Kidney (tissue), 14 donors: ENCODE measurements around the gene LRCOL1. TPM values are rescaled to one million over a fixed set of nuclear protein-coding genes. Genes with fewer than 3 reads are reported as not detected.

Experiments
- DNase-seq, 5 donors: peaks; one replicate each; pipeline ENCODE4 v3.0.0-alpha.2; 2013 to 2020
- FAIRE-seq: peaks from 2 replicates; lab custom pipeline; 2012; peaks lifted over from hg19 to GRCh38; lab: Jason Lieb, UNC
- H3K27ac ChIP-seq, 2 donors: one replicate each; pipeline ENCODE4 v1.7.0; 2013; ENCODE audit warnings: low read depth in 2 of 2, low read length in 2 of 2, inconsistent platforms in 1 of 2
- H3K27me3 ChIP-seq: one replicate; pipeline ENCODE4 v1.7.1; 2013; ENCODE audit warnings: low read length, inconsistent platforms; ENCODE audit not compliant: control insufficient read depth, insufficient read depth
- H3K36me3 ChIP-seq, 3 donors: one replicate each; pipeline versions ENCODE4 v1.7.0 to v1.7.1; 2013; ENCODE audit warnings: low read length in 3 of 3, control low read depth in 1 of 3, inconsistent platforms in 1 of 3; ENCODE audit not compliant: insufficient read depth in 3 of 3, control insufficient read depth in 2 of 3
- H3K4me1 ChIP-seq, 3 donors: one replicate each; pipeline versions ENCODE4 v1.7.0 to v1.7.1; 2013; ENCODE audit warnings: low read length in 3 of 3, inconsistent platforms in 1 of 3, low read depth in 1 of 3; ENCODE audit not compliant: control insufficient read depth in 2 of 3, insufficient read depth in 2 of 3
- H3K4me3 ChIP-seq, 3 donors: one replicate each; pipeline versions ENCODE4 v1.7.0 to v1.8.1; 2013; ENCODE audit warnings: low read length in 3 of 3, control low read depth in 1 of 3, inconsistent platforms in 1 of 3
- H3K9ac ChIP-seq, 3 donors: one replicate each; pipeline versions ENCODE4 v1.7.0 to v1.7.1; 2013; ENCODE audit warnings: low read length in 3 of 3, control low read depth in 1 of 3, inconsistent platforms in 1 of 3
- H3K9me3 ChIP-seq, 3 donors: one replicate each; pipeline versions ENCODE4 v1.7.0 to v1.7.1; 2013; ENCODE audit warnings: low read length in 3 of 3, control low read depth in 1 of 3, inconsistent platforms in 1 of 3; ENCODE audit not compliant: control insufficient read depth in 2 of 3, insufficient read depth in 1 of 3
- CTCF ChIP-seq: IDR thresholded peaks from 3 replicates; pipeline ENCODE4 v1.5.1; 2012; ENCODE audit warnings: mild to moderate bottlenecking, moderate library complexity, borderline replicate concordance; ENCODE audit not compliant: insufficient read depth; ENCODE audit errors: extremely low read depth
- intact Hi-C: fragments of 100-400 bp; cut with DNase I; formaldehyde crosslinking; loops from one replicate; pipeline ENCODE4 v1.11.1; 2022
- polyA plus RNA-seq: library from polyadenylated mRNA; stranded (reverse); fragments of 350-450 nt; fragmentation: Illumina TruSeq; extraction: RNeasy Lipid Tissue Mini Kit (QIAGEN cat#74804); gene quantifications from one replicate; pipeline ENCODE4 v1.2.3, GENCODE V29; 2014; ENCODE audit warnings: low read depth, low replicate concordance; ENCODE audit not compliant: insufficient read depth
- total RNA-seq: library from RNA; stranded (reverse); fragmentation: NEBNext Ultra II Directional; extraction: Animal tissue kit (Norgen Biotek cat#: 25700); gene quantifications from one replicate; pipeline ENCODE4 v1.2.1, GENCODE V29; 2021
- donor health status: control.
- donor health status: control.
- donor health status: control.
- donor health status: control.
- donor health status: control.
- donor health status: DM: yes; HTN: yes; CAD: no.
- donor health status: Normal renal cell carcinoma (clear cell type).

LRCOL1 gene
- total and polyA plus RNA-seq, 2 donors from 2014 or later = 1.0 to 1.8 TPM

- Histone ChIP-seq H3K4me3 (no peak overlapping the region), H3K4me1 (peaks cover 0 to 4% (median 3%) of the 10 kb centered on the region in 3 donors), H3K9ac (no peak overlapping the region), H3K27me3 (peaks cover 9% of the 10 kb centered on the region), H3K36me3 (no peaks in the 10 kb centered on the region), H3K9me3 (peaks cover 0 to 5% (median 0%) of the 10 kb centered on the region in 3 donors), H3K27ac (no peak overlapping the region)
- DNase-seq (peak in 1 of 5 donors; percentile 58), FAIRE-seq (no peak)
- no peak for TF ChIP-seq CTCF
- intact Hi-C loops = loop anchor here (10.0 kb wide), 1 partner anchor 204 kb away; no protein-coding TSS in a partner anchor
Observed at GRCh38 chr12:132619071-132619385, 8.6 kb upstream of the LRCOL1 start.

- Histone ChIP-seq H3K27me3 (peaks cover 9% of the 10 kb centered on the region), H3K36me3 (no peaks in the 10 kb centered on the region), H3K27ac (no peak within 1 kb of the TSS), H3K9me3 (peaks cover 0 to 5% (median 0%) of the 10 kb centered on the region in 3 donors), H3K4me1 (peaks cover 0 to 4% (median 3%) of the 10 kb centered on the region in 3 donors), H3K4me3 (no peak within 1 kb of the TSS), H3K9ac (no peak within 1 kb of the TSS)
- no peak for TF ChIP-seq CTCF
- intact Hi-C loops = loop anchor here (10.0 kb wide), 1 partner anchor 204 kb away; no protein-coding TSS in a partner anchor
- DNase-seq (peak in 1 of 5 donors; percentile 62), FAIRE-seq (no peak)
Observed at GRCh38 chr12:132618683-132619043, 8.3 kb upstream of the LRCOL1 start, which contains the start of gene P2RX2. Gene P2RX2, plus strand, starts transcription at chr12:132618776. Its CDS starts 41 bp downstream, at chr12:132618817.

GRCh38 chr12:132617822-132618682, 7.7 kb upstream of the LRCOL1 start:
- Histone ChIP-seq H3K27ac (no peak overlapping the region), H3K4me1 (peaks cover 0 to 3% (median 3%) of the 10 kb centered on the region in 3 donors), H3K9ac (no peak overlapping the region), H3K9me3 (peaks cover 0 to 5% (median 0%) of the 10 kb centered on the region in 3 donors), H3K36me3 (no peaks in the 10 kb centered on the region), H3K4me3 (no peak overlapping the region), H3K27me3 (peaks cover 9% of the 10 kb centered on the region)
- intact Hi-C loops = loop anchor here (10.0 kb wide), 1 partner anchor 203 kb away; no protein-coding TSS in a partner anchor
- FAIRE-seq (no peak), DNase-seq (peak; percentile 52 to 80 (median 56))
- no peak for TF ChIP-seq CTCF
